A549 (cell line): ENCODE measurements around the gene OGA.

ENCODE experiments used
- GATA3 ChIP-seq: IDR thresholded peaks from 2 replicates; pipeline ENCODE4 v1.6.1; 2012; ENCODE audit warnings: borderline replicate concordance
- HEYL ChIP-seq: fragments of 250-450 bp; sonication (Bioruptor Pico); IDR thresholded peaks from 2 replicates; pipeline ENCODE4 v1.8.0; 2021; ENCODE audit warnings: mild to moderate bottlenecking, moderate library complexity
- MAZ ChIP-seq: fragments of 150-350 bp; IDR thresholded peaks from 2 replicates; pipeline ENCODE4 v1.6.1; 2014; ENCODE audit warnings: antibody characterized with exemption, low read depth, low read length, borderline replicate concordance
- POLR2A ChIP-seq: IDR thresholded peaks from 2 replicates; pipeline ENCODE4 v1.6.1; 2012; ENCODE audit warnings: mild to moderate bottlenecking, low read length
- POLR2AphosphoS2 ChIP-seq: conservative IDR thresholded peaks from 2 replicates; pipeline ENCODE4 v1.6.1; 2012; ENCODE audit warnings: low read length, improper control_type of control experiment, inconsistent platforms
- RAD21 ChIP-seq, 2 experiments: fragments of >200 bp in 1 of 2; sonication (Bioruptor Twin) in 1 of 2; formaldehyde crosslinking in 1 of 2; IDR thresholded peaks in 1 of 2; conservative IDR thresholded peaks in 1 of 2; 2 replicates in 1 of 2; 3 replicates in 1 of 2; pipeline ENCODE4 v1.6.1; 2012 to 2018; ENCODE audit warnings: inconsistent platforms in 1 of 2
- TF ChIP-seq, protein P1 (sequence below): fragments of >200 bp; sonication (Bioruptor Twin); formaldehyde crosslinking; IDR thresholded peaks from 3 replicates; pipeline ENCODE4 v1.5.1; 2016
- TF ChIP-seq, protein P2 (sequence below): fragments of 150-350 bp; IDR thresholded peaks from 2 replicates; pipeline ENCODE4 v1.6.1; 2014; ENCODE audit warnings: low read depth, mild to moderate bottlenecking, low read length
- TF ChIP-seq, protein P3 (sequence below): IDR thresholded peaks from 2 replicates; pipeline ENCODE4 v1.6.1; 2012

- no peak for TF ChIP-seq POLR2AphosphoS2
- TF ChIP-seq HEYL (CRISPR knock-in tag): no peak
- TF ChIP-seq, protein P1, sequence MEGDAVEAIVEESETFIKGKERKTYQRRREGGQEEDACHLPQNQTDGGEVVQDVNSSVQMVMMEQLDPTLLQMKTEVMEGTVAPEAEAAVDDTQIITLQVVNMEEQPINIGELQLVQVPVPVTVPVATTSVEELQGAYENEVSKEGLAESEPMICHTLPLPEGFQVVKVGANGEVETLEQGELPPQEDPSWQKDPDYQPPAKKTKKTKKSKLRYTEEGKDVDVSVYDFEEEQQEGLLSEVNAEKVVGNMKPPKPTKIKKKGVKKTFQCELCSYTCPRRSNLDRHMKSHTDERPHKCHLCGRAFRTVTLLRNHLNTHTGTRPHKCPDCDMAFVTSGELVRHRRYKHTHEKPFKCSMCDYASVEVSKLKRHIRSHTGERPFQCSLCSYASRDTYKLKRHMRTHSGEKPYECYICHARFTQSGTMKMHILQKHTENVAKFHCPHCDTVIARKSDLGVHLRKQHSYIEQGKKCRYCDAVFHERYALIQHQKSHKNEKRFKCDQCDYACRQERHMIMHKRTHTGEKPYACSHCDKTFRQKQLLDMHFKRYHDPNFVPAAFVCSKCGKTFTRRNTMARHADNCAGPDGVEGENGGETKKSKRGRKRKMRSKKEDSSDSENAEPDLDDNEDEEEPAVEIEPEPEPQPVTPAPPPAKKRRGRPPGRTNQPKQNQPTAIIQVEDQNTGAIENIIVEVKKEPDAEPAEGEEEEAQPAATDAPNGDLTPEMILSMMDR: peak; percentile 12; the same call in 1 of the 3 replicates
- TF ChIP-seq, protein P2, sequence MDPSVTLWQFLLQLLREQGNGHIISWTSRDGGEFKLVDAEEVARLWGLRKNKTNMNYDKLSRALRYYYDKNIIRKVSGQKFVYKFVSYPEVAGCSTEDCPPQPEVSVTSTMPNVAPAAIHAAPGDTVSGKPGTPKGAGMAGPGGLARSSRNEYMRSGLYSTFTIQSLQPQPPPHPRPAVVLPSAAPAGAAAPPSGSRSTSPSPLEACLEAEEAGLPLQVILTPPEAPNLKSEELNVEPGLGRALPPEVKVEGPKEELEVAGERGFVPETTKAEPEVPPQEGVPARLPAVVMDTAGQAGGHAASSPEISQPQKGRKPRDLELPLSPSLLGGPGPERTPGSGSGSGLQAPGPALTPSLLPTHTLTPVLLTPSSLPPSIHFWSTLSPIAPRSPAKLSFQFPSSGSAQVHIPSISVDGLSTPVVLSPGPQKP: no peak
- TF ChIP-seq, protein P3, sequence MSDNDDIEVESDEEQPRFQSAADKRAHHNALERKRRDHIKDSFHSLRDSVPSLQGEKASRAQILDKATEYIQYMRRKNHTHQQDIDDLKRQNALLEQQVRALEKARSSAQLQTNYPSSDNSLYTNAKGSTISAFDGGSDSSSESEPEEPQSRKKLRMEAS: no peak
- TF ChIP-seq MAZ: no peak
- no peak for TF ChIP-seq POLR2A
- TF ChIP-seq RAD21 (conservative IDR thresholded peaks at IDR 0.05 in 1 of 2, IDR thresholded peaks at IDR 0.05 in 1 of 2): no peak
- TF ChIP-seq GATA3: no peak
These were observed 37.9 kb downstream of the OGA start for GRCh38 chr10:101780187-101780817.
